Choroid plexus epithelial cell (primary cell): Measurements from ENCODE around the gene ZMIZ2.

Experiments used
- DNase-seq: peaks from one replicate; pipeline ENCODE4 v3.0.0-alpha.2; 2010; ENCODE audit warnings: low read depth
- H3K4me3 ChIP-seq: 2 replicates; pipeline ENCODE4 v1.5.1; 2011; ENCODE audit warnings: low read depth, mild to moderate bottlenecking, control low read depth, low read length, moderate library complexity
- TF ChIP-seq, protein P1 (sequence below): conservative IDR thresholded peaks from 2 replicates; pipeline ENCODE4 v1.5.1; 2011; ENCODE audit warnings: low read depth, mild to moderate bottlenecking, control low read depth, inconsistent platforms, low read length, moderate library complexity

Gene ZMIZ2

DNA sequence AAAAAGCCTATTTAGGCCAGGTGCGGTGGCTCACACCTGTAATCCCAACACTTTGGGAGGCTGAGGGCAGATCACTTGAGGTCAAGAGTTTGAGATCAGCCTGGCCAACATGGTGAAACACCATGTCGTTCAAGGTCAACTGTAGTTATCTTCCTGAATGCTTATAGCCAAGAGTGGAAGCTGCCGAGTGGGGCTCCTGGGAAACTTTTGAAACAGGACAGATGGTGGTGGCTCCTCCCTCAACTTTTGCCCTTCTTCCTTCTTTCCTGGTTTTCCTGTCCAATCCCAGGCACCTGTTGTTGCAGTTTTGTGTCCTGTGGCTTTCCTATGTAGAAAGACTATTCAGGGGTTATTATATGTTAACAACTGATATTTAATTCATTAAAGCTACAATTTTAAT is 39.1 kb downstream of the ZMIZ2 start:
- DNase-seq, result no peak
- no peak overlapping the region for H3K4me3 ChIP-seq
- TF ChIP-seq, protein P1, sequence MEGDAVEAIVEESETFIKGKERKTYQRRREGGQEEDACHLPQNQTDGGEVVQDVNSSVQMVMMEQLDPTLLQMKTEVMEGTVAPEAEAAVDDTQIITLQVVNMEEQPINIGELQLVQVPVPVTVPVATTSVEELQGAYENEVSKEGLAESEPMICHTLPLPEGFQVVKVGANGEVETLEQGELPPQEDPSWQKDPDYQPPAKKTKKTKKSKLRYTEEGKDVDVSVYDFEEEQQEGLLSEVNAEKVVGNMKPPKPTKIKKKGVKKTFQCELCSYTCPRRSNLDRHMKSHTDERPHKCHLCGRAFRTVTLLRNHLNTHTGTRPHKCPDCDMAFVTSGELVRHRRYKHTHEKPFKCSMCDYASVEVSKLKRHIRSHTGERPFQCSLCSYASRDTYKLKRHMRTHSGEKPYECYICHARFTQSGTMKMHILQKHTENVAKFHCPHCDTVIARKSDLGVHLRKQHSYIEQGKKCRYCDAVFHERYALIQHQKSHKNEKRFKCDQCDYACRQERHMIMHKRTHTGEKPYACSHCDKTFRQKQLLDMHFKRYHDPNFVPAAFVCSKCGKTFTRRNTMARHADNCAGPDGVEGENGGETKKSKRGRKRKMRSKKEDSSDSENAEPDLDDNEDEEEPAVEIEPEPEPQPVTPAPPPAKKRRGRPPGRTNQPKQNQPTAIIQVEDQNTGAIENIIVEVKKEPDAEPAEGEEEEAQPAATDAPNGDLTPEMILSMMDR, result no peak

- no peak overlapping the region for H3K4me3 ChIP-seq
- DNase-seq, result no peak
- TF ChIP-seq, protein P1, result no peak
These were observed 41.3 kb downstream of the ZMIZ2 start for GRCh38 chr7:44789990-44790389.

GRCh38 chr7:44791278-44792219 is 42.9 kb downstream of the ZMIZ2 start:
- no peak overlapping the region for H3K4me3 ChIP-seq
- DNase-seq, result peak; percentile 80
- TF ChIP-seq, protein P1, result peak; percentile 52

GRCh38 chr7:44793919-44794318 is 45.3 kb downstream of the ZMIZ2 start:
- DNase-seq, result no peak
- no peak overlapping the region for H3K4me3 ChIP-seq
- TF ChIP-seq, protein P1, result no peak

DNA sequence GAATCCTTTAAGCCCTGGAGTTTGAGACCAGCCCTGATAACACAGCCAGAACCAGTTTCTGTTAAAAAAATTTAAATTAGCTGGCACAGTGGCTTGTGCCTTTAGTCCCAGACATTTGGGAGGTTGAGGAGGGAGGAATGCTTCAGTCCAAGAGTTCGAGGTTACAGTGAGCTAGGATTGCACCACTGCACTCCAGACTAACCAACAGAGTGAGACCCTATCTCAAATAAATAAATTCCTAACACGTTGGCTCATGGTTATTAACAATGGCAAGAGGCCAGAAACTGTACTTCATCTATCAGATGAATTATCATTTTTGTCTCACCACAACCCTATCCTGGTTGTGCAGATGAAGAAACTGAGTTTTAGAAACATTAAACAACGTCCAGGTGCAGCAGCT is 45.7 kb downstream of the ZMIZ2 start:
- TF ChIP-seq, protein P1, result no peak
- no peak overlapping the region for H3K4me3 ChIP-seq
- DNase-seq, result no peak

- TF ChIP-seq, protein P1, result no peak
- DNase-seq, result peak; percentile 45
- H3K4me3 ChIP-seq, result peak overlapping the region; percentile 94
These were observed 47.4 kb downstream of the ZMIZ2 start for GRCh38 chr7:44796034-44796503.
